ENCODE measurements around the gene MTCL1. TPM values are rescaled to one million over a fixed set of nuclear protein-coding genes. Genes with fewer than 3 reads are reported as not detected.

MTCL1 gene
- total RNA-seq, 1 experiment from 2014 or later, result 22.7 TPM

DNA sequence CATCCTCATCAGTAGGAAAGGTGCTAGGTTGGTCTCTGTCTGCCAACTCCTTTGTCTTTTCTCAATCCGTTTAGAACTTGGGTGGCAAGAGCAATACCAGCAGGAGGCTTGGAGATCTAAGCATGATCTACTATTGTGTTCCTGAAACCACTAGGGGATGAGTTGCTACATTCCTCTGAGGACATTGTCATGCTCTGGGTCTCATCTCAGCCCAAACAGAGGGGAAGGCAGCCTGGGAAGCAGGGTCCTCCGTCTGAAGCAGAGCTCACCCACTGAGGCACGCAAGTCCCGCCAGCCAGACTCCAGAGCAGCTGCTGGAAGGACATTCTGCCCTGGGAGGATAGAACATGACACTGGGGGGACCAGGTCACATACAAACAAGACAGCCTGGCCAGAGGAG, 162.9 kb downstream of the MTCL1 start:
- H3K4me3 ChIP-seq (replicated peaks in 1 of 2; ENCODE audit: low read depth in 1 of 2, low read length in 2 of 2), result no peak overlapping the region
- no peak overlapping the region for H3K9ac ChIP-seq (ENCODE audit: low read length)
- intact Hi-C loops (cut with micrococcal nuclease), result no loop called here
- H3K36me3 ChIP-seq (ENCODE audit: control insufficient read depth in 1 of 2, insufficient read depth in 2 of 2, low read length in 2 of 2), result no peaks in the 10 kb centered on the region
- H3K79me2 ChIP-seq (ENCODE audit: insufficient read depth, low read length), result no peaks in the 10 kb centered on the region
- H3K4me2 ChIP-seq (ENCODE audit: low read length), result no peak overlapping the region
- no peak overlapping the region for H2AFZ ChIP-seq (ENCODE audit: low read depth, low read length, poor library complexity, severe bottlenecking)
- no peak for TF ChIP-seq YY1 (IDR thresholded peaks at IDR 0.05; ENCODE audit: extremely low read depth, insufficient replicate concordance, low read depth, low read length)
- no peak for TF ChIP-seq CEBPB (IDR thresholded peaks at IDR 0.05; ENCODE audit: low read depth)
- no peak for TF ChIP-seq ELF1 (IDR thresholded peaks at IDR 0.05; ENCODE audit: borderline replicate concordance, low read depth)
- TF ChIP-seq EZH2 (IDR thresholded peaks at IDR 0.05), result no peak
- no peak for TF ChIP-seq POLR2A (IDR thresholded peaks at IDR 0.05; ENCODE audit: borderline replicate concordance, extremely low read depth, insufficient read depth, insufficient read length)
- TF ChIP-seq EGR1 (IDR thresholded peaks at IDR 0.05; ENCODE audit: low read depth), result no peak
- TF ChIP-seq ZNF274 (IDR thresholded peaks at IDR 0.05; ENCODE audit: low read depth, low read length), result no peak
- no peak for TF ChIP-seq ZFX (IDR thresholded peaks at IDR 0.05)
- TF ChIP-seq, protein P1, sequence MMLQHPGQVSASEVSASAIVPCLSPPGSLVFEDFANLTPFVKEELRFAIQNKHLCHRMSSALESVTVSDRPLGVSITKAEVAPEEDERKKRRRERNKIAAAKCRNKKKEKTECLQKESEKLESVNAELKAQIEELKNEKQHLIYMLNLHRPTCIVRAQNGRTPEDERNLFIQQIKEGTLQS (IDR thresholded peaks at IDR 0.05), result no peak
- TF ChIP-seq CBX3 (IDR thresholded peaks at IDR 0.05; ENCODE audit: low read depth), result no peak
- TF ChIP-seq, protein P2, sequence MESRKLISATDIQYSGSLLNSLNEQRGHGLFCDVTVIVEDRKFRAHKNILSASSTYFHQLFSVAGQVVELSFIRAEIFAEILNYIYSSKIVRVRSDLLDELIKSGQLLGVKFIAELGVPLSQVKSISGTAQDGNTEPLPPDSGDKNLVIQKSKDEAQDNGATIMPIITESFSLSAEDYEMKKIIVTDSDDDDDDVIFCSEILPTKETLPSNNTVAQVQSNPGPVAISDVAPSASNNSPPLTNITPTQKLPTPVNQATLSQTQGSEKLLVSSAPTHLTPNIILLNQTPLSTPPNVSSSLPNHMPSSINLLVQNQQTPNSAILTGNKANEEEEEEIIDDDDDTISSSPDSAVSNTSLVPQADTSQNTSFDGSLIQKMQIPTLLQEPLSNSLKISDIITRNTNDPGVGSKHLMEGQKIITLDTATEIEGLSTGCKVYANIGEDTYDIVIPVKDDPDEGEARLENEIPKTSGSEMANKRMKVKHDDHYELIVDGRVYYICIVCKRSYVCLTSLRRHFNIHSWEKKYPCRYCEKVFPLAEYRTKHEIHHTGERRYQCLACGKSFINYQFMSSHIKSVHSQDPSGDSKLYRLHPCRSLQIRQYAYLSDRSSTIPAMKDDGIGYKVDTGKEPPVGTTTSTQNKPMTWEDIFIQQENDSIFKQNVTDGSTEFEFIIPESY (IDR thresholded peaks at IDR 0.05; ENCODE audit: extremely low read depth, insufficient replicate concordance, low read length), result no peak
- TF ChIP-seq, protein P3, sequence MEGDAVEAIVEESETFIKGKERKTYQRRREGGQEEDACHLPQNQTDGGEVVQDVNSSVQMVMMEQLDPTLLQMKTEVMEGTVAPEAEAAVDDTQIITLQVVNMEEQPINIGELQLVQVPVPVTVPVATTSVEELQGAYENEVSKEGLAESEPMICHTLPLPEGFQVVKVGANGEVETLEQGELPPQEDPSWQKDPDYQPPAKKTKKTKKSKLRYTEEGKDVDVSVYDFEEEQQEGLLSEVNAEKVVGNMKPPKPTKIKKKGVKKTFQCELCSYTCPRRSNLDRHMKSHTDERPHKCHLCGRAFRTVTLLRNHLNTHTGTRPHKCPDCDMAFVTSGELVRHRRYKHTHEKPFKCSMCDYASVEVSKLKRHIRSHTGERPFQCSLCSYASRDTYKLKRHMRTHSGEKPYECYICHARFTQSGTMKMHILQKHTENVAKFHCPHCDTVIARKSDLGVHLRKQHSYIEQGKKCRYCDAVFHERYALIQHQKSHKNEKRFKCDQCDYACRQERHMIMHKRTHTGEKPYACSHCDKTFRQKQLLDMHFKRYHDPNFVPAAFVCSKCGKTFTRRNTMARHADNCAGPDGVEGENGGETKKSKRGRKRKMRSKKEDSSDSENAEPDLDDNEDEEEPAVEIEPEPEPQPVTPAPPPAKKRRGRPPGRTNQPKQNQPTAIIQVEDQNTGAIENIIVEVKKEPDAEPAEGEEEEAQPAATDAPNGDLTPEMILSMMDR (IDR thresholded peaks at IDR 0.05 in 2 of 3, conservative IDR thresholded peaks at IDR 0.05 in 1 of 3; ENCODE audit: borderline replicate concordance in 1 of 3, insufficient read depth in 1 of 3, low read depth in 2 of 3, low read length in 2 of 3), result no peak
- TF ChIP-seq POLR2AphosphoS5 (IDR thresholded peaks at IDR 0.05; ENCODE audit: low read depth, low read length), result no peak
- H4K20me1 ChIP-seq (ENCODE audit: insufficient read depth), result no peaks in the 10 kb centered on the region
- no peaks in the 10 kb centered on the region for H3K9me3 ChIP-seq (ENCODE audit: control insufficient read depth in 1 of 2, insufficient read depth in 1 of 2, low read depth in 1 of 2, low read length in 2 of 2)
- no peak for DNase-seq (ENCODE audit: low read depth, low spot score)
- 0 out of 2 replicates have a peak, but pooled peaks cover 3% of the 10 kb centered on the region for H3K9me2 ChIP-seq (ENCODE audit: insufficient read depth)
- ChIA-PET CTCF (no interaction called here), POLR2A (no interaction called here), RAD21 (ENCODE audit: low non-redundant PET in 1 of 2, low total read pairs in 2 of 2, uncharacterized antibody in 2 of 2, unreplicated experiment in 2 of 2) (no interaction called here)
- no TSS peak for BruUV-seq (replicated peaks)
- no peaks in the 10 kb centered on the region for H3K4me1 ChIP-seq (ENCODE audit: control insufficient read depth in 1 of 2, insufficient read depth in 2 of 2, low read length in 2 of 2)
- H3K27ac ChIP-seq (ENCODE audit: low read depth, low read length), result no peak overlapping the region
- H3K27me3 ChIP-seq (ENCODE audit: insufficient read depth, low read length), result no peaks in the 10 kb centered on the region
- no peak for ATAC-seq

All from HCT116 (cell line).